COLO668 (cell line): ENCODE results near the gene TSSC4.

Source experiments
- DNase-seq: peaks from one replicate; lab custom pipeline; 2025; ENCODE audit not compliant: unreplicated experiment; lab: John Stamatoyannopoulos, UW

The TSSC4 gene

GRCh38 chr11:2446590-2447252, 46.2 kb downstream of the TSSC4 start:
- DNase-seq, result no peak

GRCh38 chr11:2447253-2447950, 46.9 kb downstream of the TSSC4 start:
- DNase-seq, result no peak

- DNase-seq, result no peak
Measured at GRCh38 chr11:2447951-2448650, 47.6 kb downstream of the TSSC4 start.

GRCh38 chr11:2448661-2449547, 48.4 kb downstream of the TSSC4 start:
- no peak for DNase-seq

- DNase-seq, result no peak
Measured at GRCh38 chr11:2449548-2450320, 49.2 kb downstream of the TSSC4 start.

- no peak for DNase-seq
Measured at GRCh38 chr11:2450321-2451041, 49.9 kb downstream of the TSSC4 start.

GRCh38 chr11:2451336-2451735, 50.8 kb downstream of the TSSC4 start:
- DNase-seq, result no peak

- DNase-seq, result no peak
Measured at GRCh38 chr11:2451916-2452315, 51.4 kb downstream of the TSSC4 start.

- DNase-seq, result no peak
Measured at GRCh38 chr11:2452321-2453012, 51.9 kb downstream of the TSSC4 start.

- DNase-seq, result no peak
Measured at GRCh38 chr11:2453436-2453835, 52.9 kb downstream of the TSSC4 start.
